Astrocyte of the spinal cord (primary cell): ENCODE data around the gene DHX34.

ENCODE experiments used
- DNase-seq: peaks from one replicate; pipeline ENCODE4 v3.0.0; 2011; ENCODE audit warnings: low read depth, low spot score
- H3K4me3 ChIP-seq: 2 replicates; pipeline ENCODE4 v1.5.1; 2011; ENCODE audit warnings: low read depth, mild to moderate bottlenecking, low read length, moderate library complexity
- in situ Hi-C: cut with HindIII; loops from 2 replicates; pipeline ENCODE4 v1.10.0; 2017; ENCODE audit warnings: low sequenced_read_pairs
- TF ChIP-seq, protein P1 (sequence below): IDR thresholded peaks from 2 replicates; pipeline ENCODE4 v1.5.1; 2012; ENCODE audit warnings: low read depth, mild to moderate bottlenecking, low read length, inconsistent platforms

Gene DHX34

GRCh38 chr19:47417746-47418691, 68.9 kb downstream of the DHX34 start:
- TF ChIP-seq, protein P1, sequence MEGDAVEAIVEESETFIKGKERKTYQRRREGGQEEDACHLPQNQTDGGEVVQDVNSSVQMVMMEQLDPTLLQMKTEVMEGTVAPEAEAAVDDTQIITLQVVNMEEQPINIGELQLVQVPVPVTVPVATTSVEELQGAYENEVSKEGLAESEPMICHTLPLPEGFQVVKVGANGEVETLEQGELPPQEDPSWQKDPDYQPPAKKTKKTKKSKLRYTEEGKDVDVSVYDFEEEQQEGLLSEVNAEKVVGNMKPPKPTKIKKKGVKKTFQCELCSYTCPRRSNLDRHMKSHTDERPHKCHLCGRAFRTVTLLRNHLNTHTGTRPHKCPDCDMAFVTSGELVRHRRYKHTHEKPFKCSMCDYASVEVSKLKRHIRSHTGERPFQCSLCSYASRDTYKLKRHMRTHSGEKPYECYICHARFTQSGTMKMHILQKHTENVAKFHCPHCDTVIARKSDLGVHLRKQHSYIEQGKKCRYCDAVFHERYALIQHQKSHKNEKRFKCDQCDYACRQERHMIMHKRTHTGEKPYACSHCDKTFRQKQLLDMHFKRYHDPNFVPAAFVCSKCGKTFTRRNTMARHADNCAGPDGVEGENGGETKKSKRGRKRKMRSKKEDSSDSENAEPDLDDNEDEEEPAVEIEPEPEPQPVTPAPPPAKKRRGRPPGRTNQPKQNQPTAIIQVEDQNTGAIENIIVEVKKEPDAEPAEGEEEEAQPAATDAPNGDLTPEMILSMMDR: no peak
- in situ Hi-C loops: no loop called here
- DNase-seq: no peak
- peak overlapping the region; percentile 15 for H3K4me3 ChIP-seq

DNA sequence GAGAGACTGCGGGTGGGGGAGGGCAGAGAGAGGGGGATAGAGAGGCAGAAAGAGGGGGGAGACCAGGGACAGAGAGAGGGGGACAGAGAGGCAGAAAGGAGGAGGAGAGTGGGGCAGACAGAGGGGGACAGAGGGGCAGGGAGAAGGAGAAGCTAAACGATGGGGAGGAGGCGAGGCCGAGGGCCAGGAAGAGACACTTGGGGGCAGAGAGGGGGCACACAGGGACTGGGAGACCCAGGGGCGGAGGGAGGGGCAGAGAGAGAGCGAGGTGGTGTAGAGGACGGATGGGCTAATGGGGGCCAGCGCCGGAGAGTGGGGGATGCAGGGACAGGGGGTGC, 69.5 kb downstream of the DHX34 start:
- in situ Hi-C loops: no loop called here
- DNase-seq: no peak
- TF ChIP-seq, protein P1: no peak
- peak overlapping the region; percentile 37 for H3K4me3 ChIP-seq

DNA sequence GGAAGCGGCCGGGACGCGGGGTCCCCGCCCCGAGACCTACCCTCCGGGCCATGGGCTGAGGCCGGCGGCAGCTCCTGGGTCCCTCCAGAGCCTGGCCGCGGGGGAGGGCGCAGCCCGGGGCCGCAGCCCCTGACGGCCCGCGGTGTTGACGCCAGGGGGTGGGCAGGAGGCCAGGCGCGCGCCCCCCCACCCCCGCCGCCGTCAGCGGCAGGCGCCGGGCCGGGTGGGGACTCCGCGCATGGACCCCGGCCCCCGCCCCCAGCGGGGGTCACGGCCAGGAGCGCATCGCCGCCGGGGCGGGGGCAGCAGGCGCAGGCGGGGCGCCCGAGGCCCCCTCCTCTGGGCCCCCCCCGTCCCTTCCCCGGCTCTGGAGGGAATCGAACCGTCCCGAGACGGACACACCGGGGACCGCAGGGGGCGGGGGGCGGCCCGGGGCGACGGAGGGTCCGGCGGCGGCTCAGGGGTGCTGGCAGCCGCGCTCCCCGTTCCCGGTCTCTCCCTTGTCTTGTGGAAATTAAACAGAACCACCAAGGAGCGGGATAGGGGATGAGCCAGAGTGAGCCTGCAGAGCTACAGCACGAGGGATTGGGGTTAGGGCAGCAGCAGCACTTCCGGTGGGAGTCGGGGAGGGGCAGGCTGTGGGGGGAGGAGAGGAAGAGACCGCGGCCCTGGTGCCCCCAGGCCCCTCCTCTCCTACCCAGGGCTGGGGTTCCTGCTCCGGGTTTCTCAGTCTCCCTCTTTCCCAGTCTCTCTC, 70.1 kb downstream of the DHX34 start, which contains the start of gene MEIS3:
TSS of gene MEIS3 (minus strand) at position 498 of the 754 bp plus-strand sequence. CDS start at position 52, 446 bp downstream.
- no peak for DNase-seq
- TF ChIP-seq, protein P1: no peak
- peak within 1 kb of the TSS; percentile 37 for H3K4me3 ChIP-seq
- in situ Hi-C loops: no loop called here

DNA sequence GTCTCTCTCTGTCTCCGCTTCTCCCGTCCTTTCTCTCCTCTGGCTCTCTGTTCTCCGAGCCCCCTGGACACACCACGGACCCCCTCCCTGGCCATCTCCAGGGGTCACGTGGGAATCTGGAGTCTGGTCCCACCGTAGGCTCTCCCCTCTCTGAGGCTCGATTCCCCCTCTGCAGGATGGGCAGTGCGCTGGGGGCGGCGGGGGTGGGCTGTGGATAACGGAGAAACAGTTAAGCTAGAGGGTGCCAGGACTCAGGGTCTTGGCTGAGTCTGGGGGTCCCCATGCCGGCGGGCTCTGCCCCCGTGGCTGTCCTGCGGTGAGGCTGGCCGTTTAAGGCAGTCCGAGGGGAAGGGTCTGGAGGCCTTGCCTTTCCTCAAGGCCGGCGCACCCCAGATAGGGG, 70.7 kb downstream of the DHX34 start:
- no peak overlapping the region for H3K4me3 ChIP-seq
- no peak for DNase-seq
- TF ChIP-seq, protein P1: no peak
- in situ Hi-C loops: no loop called here

GRCh38 chr19:47421244-47421786, 72.2 kb downstream of the DHX34 start:
- in situ Hi-C loops: no loop called here
- H3K4me3 ChIP-seq: no peak overlapping the region
- no peak for DNase-seq
- TF ChIP-seq, protein P1: no peak

GRCh38 chr19:47421844-47422395, 72.8 kb downstream of the DHX34 start:
- DNase-seq: no peak
- TF ChIP-seq, protein P1: no peak
- in situ Hi-C loops: no loop called here
- no peak overlapping the region for H3K4me3 ChIP-seq
